Stomach (tissue), 9 donors: ENCODE data around the gene FAM240A. TPM values are rescaled to one million over a fixed set of nuclear protein-coding genes. Genes with fewer than 3 reads are reported as not detected.

ENCODE experiments used
- DNase-seq, 2 donors: peaks; one replicate each; pipeline versions ENCODE4 v3.0.0 to v3.0.0-alpha.2; 2013 to 2019
- H3K27ac ChIP-seq, 5 donors: fragments of 200-600 bp in 4 of 5; sonication (generic) in 4 of 5; one replicate each; pipeline ENCODE4 v1.5.1; 2013 to 2019; ENCODE audit warnings: mild to moderate bottlenecking in 1 of 5, moderate library complexity in 1 of 5
- H3K27me3 ChIP-seq, 3 donors: fragments of 200-600 bp; sonication (generic); one replicate each; pipeline ENCODE4 v1.5.1; 2017 to 2019; ENCODE audit warnings: mixed run types in 1 of 3
- H3K36me3 ChIP-seq, 4 donors: fragments of 200-600 bp; sonication (generic); 1 replicate in 3 of 4; 2 replicates in 1 of 4; pipeline ENCODE4 v1.5.1; 2016 to 2019
- H3K4me1 ChIP-seq, 4 donors: fragments of 200-600 bp; sonication (generic); one replicate each; pipeline ENCODE4 v1.5.1; 2016 to 2019
- H3K4me3 ChIP-seq, 4 donors: fragments of 200-600 bp; sonication (generic) in 3 of 4; one replicate each; pipeline ENCODE4 v1.5.1; 2016 to 2019; ENCODE audit warnings: mild to moderate bottlenecking in 1 of 4
- H3K9me3 ChIP-seq, 4 donors: fragments of 200-600 bp; sonication (generic); one replicate each; pipeline ENCODE4 v1.5.1; 2016 to 2019
- EP300 ChIP-seq: sonication (generic); formaldehyde crosslinking; IDR thresholded peaks from one replicate; pipeline ENCODE4 v1.6.1; 2017; ENCODE audit warnings: antibody characterized with exemption
- POLR2A ChIP-seq, 4 donors: fragments of 450-650 bp; IDR thresholded peaks; one replicate each; pipeline ENCODE4 v1.6.1; 2016; ENCODE audit warnings: antibody characterized with exemption in 4 of 4, control low read depth in 2 of 4, mild to moderate bottlenecking in 1 of 4, moderate library complexity in 1 of 4
- POLR2AphosphoS5 ChIP-seq, 3 donors: sonication (generic); formaldehyde crosslinking; IDR thresholded peaks; one replicate each; pipeline ENCODE4 v1.6.1; 2016; ENCODE audit warnings: antibody characterized with exemption in 3 of 3
- WGBS, 5 donors: extraction: QIAGEN DNeasy Blood & Tissue Kit in 3 of 5; methylation state at CpG; one replicate each; pipeline versions ENCODE4 v1.1.5 to v1.1.7; 2013 to 2018; 5-methylcytosine and 5-hydroxymethylcytosine counted together
- intact Hi-C: fragments of 100-400 bp; cut with DNase I; formaldehyde crosslinking; loops from one replicate; pipeline ENCODE4 v1.15.1; 2023; ENCODE audit warnings: low total_unique reads
- polyA plus RNA-seq, 3 donors: library from polyadenylated mRNA; stranded (reverse); fragments of 200-250 nt; gene quantifications; one replicate each; pipeline ENCODE4 v1.2.3, GENCODE V29; 2013
- total RNA-seq, 5 donors: library from RNA; depleted of rRNA; stranded (reverse); fragments of >200 nt; gene quantifications; one replicate each; pipeline versions ENCODE4 v1.1.0 to v1.2.3, GENCODE V29; 2014 to 2016
- TF ChIP-seq, protein P1 (sequence below), 7 experiments: fragments of 450-650 bp in 4 of 7; fragments of 200-600 bp in 3 of 7; sonication (generic) in 3 of 7; IDR thresholded peaks; one replicate each; pipeline ENCODE4 v1.5.1; 2016 to 2019; ENCODE audit warnings: antibody characterized with exemption in 7 of 7, control low read depth in 2 of 7, mild to moderate bottlenecking in 1 of 7
- donor health status: healthy with polysubstance abuse.
- donor health status: Bipolar disorder and iron deficiency.
- donor health status: healthy.

The FAM240A gene
- total and polyA plus RNA-seq, 8 donors: not detected

DNA sequence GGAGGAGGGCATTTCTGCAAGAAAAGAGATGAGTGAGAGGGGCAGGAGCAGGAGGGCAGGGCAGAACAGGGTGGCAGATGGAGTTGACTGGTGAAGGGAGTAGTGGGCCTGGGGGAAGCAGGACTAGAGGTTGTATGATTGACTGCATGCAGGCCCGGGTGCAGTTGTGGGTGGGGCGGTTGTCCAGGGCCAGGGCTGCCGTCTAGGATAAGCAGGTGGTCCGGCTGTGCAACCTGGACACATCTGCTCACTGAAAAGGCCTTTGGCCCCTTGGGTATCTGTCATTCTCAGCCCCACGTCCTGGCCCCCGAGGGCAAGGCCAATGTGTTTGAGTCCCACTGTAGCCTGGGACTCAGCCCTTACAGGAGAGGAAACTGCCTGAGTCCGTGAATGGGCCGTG is 55.8 kb downstream of the FAM240A start:
- no peaks in the 10 kb centered on the region for H3K27me3 ChIP-seq
- no peaks in the 10 kb centered on the region for H3K9me3 ChIP-seq
- peak; percentile 1 to 22 for DNase-seq
- no peak overlapping the region for H3K4me3 ChIP-seq
- 63 to 71% (median 69%) methylated on average over 8 of the region's 8 CpGs for WGBS, 5 donors
- TF ChIP-seq, protein P1, sequence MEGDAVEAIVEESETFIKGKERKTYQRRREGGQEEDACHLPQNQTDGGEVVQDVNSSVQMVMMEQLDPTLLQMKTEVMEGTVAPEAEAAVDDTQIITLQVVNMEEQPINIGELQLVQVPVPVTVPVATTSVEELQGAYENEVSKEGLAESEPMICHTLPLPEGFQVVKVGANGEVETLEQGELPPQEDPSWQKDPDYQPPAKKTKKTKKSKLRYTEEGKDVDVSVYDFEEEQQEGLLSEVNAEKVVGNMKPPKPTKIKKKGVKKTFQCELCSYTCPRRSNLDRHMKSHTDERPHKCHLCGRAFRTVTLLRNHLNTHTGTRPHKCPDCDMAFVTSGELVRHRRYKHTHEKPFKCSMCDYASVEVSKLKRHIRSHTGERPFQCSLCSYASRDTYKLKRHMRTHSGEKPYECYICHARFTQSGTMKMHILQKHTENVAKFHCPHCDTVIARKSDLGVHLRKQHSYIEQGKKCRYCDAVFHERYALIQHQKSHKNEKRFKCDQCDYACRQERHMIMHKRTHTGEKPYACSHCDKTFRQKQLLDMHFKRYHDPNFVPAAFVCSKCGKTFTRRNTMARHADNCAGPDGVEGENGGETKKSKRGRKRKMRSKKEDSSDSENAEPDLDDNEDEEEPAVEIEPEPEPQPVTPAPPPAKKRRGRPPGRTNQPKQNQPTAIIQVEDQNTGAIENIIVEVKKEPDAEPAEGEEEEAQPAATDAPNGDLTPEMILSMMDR (IDR thresholded peaks at IDR 0.05): no peak
- TF ChIP-seq POLR2A (IDR thresholded peaks at IDR 0.05): no peak
- TF ChIP-seq POLR2AphosphoS5 (IDR thresholded peaks at IDR 0.05): no peak
- no peak for TF ChIP-seq EP300
- peaks cover under 1 to 21% (median 12%) of the 10 kb centered on the region in 4 donors for H3K4me1 ChIP-seq
- intact Hi-C loops: no loop called here
- H3K27ac ChIP-seq: no peak overlapping the region
- peaks cover 0 to 25% (median 4%) of the 10 kb centered on the region in 4 donors for H3K36me3 ChIP-seq

GRCh38 chr3:46668591-46668990 is 56.3 kb downstream of the FAM240A start:
- intact Hi-C loops: no loop called here
- Histone ChIP-seq H3K9me3 (no peaks in the 10 kb centered on the region), H3K4me1 (peaks cover 0 to 16% (median 10%) of the 10 kb centered on the region in 4 donors), H3K36me3 (peaks cover 0 to 30% (median 8%) of the 10 kb centered on the region in 4 donors), H3K27me3 (no peaks in the 10 kb centered on the region), H3K4me3 (no peak overlapping the region), H3K27ac (no peak overlapping the region)
- TF ChIP-seq POLR2A (IDR thresholded peaks at IDR 0.05): no peak
- no peak for TF ChIP-seq EP300
- TF ChIP-seq POLR2AphosphoS5 (IDR thresholded peaks at IDR 0.05): no peak
- TF ChIP-seq, protein P1 (IDR thresholded peaks at IDR 0.05): no peak
- peak; percentile 0 to 21 for DNase-seq
- WGBS, 5 donors: 77 to 86% (median 80%) methylated on average over 1 to 2 of the region's 2 CpGs

DNA sequence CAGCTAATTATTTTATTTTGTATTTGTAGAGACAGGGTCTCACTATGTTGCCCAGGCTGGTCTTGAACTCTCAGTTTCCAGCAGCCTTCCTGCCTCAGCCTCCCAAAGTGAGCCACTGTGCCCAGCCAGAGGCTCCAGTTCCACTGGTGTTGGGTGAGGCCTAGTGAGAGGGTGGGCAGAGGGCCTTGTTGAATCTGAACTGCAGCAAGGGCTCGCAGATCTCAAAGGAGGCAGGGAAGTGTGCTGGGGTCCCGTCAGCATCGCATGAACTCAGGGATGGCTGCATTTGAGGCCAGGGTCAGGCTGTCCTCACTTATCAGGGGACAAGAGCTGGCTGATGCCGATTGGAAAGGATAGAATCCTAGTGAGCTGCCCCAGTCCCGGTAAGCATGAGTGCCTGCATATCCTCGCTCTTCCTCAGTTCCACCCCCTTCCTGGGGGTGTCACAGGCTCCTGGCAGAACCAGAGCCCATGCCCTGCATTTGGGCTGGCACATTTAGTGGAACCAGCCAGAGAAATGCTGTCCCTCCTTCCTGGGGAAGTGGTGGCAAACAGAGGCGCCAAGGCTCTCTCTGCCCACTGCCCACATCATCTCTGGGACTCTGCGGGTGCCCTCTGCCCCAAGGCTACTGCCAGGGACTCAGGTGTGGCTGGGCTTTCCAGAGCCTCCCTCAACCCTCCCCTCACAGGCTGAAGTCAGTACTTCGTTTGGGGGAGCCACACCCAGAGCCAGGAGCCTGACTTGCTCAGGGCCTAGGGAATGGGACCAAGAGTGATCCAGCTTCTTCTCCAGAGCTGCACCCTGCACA is 57.1 kb downstream of the FAM240A start:
- Histone ChIP-seq H3K4me3 (no peak overlapping the region), H3K36me3 (peaks cover 0 to 38% (median 16%) of the 10 kb centered on the region in 4 donors), H3K27ac (no peak overlapping the region), H3K9me3 (no peaks in the 10 kb centered on the region), H3K4me1 (peaks cover 0 to 15% (median 8%) of the 10 kb centered on the region in 4 donors), H3K27me3 (no peaks in the 10 kb centered on the region)
- intact Hi-C loops: no loop called here
- TF ChIP-seq POLR2AphosphoS5 (IDR thresholded peaks at IDR 0.05) (no peak), POLR2A (IDR thresholded peaks at IDR 0.05) (no peak), EP300 (no peak)
- TF ChIP-seq, protein P1 (IDR thresholded peaks at IDR 0.05): no peak
- peak; percentile 1 to 10 for DNase-seq
- 76 to 84% (median 78%) methylated on average over 7 to 9 of the region's 9 CpGs for WGBS, 5 donors

GRCh38 chr3:46670000-46670890 is 57.9 kb downstream of the FAM240A start:
- peaks cover 0 to 39% (median 21%) of the 10 kb centered on the region in 4 donors for H3K36me3 ChIP-seq
- TF ChIP-seq, protein P1 (IDR thresholded peaks at IDR 0.05): no peak
- TF ChIP-seq POLR2A (IDR thresholded peaks at IDR 0.05) (no peak), EP300 (no peak), POLR2AphosphoS5 (IDR thresholded peaks at IDR 0.05) (no peak)
- H3K9me3 ChIP-seq: no peaks in the 10 kb centered on the region
- H3K4me3 ChIP-seq: no peak overlapping the region
- no peak overlapping the region for H3K27ac ChIP-seq
- H3K4me1 ChIP-seq: peaks cover 0 to 15% (median 8%) of the 10 kb centered on the region in 4 donors
- WGBS, 5 donors: 83 to 91% (median 88%) methylated on average over 9 to 17 of the region's 17 CpGs
- DNase-seq: peak; percentile 1 to 13
- intact Hi-C loops: no loop called here
- H3K27me3 ChIP-seq: no peaks in the 10 kb centered on the region
